Measurements from ENCODE around the gene IZUMO3. TPM values are rescaled to one million over a fixed set of nuclear protein-coding genes. Genes with fewer than 3 reads are reported as not detected.
"Not testable (repeated sequence)": the region's sequence is repeated elsewhere in the genome, so short reads cannot be mapped to it uniquely, and the experiment has no call there.

The IZUMO3 gene
- total RNA-seq, 2 experiments from 2014 or later, result not detected

- no peaks in the 10 kb centered on the region for H3K27me3 Mint-ChIP-seq
- no peak overlapping the region for H3K27ac Mint-ChIP-seq
- peaks cover 11% of the 10 kb centered on the region for H3K9me3 Mint-ChIP-seq
- H3K4me3 Mint-ChIP-seq, result no peak overlapping the region
- CTCF ChIA-PET, result no interaction called here
- no peaks in the 10 kb centered on the region for H3K4me1 Mint-ChIP-seq (ENCODE audit: low read depth)
- H3K36me3 Mint-ChIP-seq (ENCODE audit: low read depth), result no peaks in the 10 kb centered on the region
- TF ChIP-seq CTCF (IDR thresholded peaks at IDR 0.05), result no peak
- DNase-seq (no peak), ATAC-seq (no peak)
- intact Hi-C loops (cut with micrococcal nuclease), result no loop called here
- POLR2A ChIA-PET, result no interaction called here
Measured at GRCh38 chr9:24582146-24583126, 36.7 kb upstream of the IZUMO3 start.

DNA sequence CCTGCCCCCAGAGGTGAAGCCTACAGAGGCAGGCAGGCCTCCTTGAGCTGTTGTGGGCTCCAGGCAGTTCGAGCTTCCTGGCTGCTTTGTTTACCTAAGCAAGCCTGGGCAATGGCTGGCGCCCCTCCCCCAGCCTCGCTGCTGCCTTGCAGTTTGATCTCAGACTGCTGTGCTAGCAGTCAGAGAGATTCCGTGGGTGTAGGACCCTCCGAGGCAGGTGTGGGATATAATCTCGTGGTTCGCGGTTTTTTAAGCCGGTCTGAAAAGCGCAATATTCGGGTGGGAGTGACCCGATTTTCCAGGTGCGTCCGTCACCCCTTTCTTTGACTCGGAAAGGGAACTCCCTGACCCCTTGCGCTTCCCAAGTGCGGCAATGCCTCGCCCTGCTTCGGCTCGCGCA lies 34.3 kb upstream of the IZUMO3 start:
- DNase-seq; H3K9me3 Mint-ChIP-seq; H3K4me1 Mint-ChIP-seq (ENCODE audit: low read depth); intact Hi-C loops (cut with micrococcal nuclease); POLR2A ChIA-PET; H3K36me3 Mint-ChIP-seq (ENCODE audit: low read depth); H3K27me3 Mint-ChIP-seq; ATAC-seq; H3K27ac Mint-ChIP-seq; H3K4me3 Mint-ChIP-seq; CTCF ChIA-PET: not testable (repeated sequence)

- no peak for ATAC-seq
- no peaks in the 10 kb centered on the region for H3K36me3 Mint-ChIP-seq (ENCODE audit: low read depth)
- TF ChIP-seq CTCF (IDR thresholded peaks at IDR 0.05), result no peak
Measured at GRCh38 chr9:24572406-24572805, 26.7 kb upstream of the IZUMO3 start.

GRCh38 chr9:24561957-24562356 lies 16.3 kb upstream of the IZUMO3 start:
- intact Hi-C loops (cut with micrococcal nuclease), result no loop called here
- Mint-ChIP-seq H3K27ac (no peak overlapping the region), H3K4me3 (no peak overlapping the region), H3K9me3 (peaks cover 15% of the 10 kb centered on the region), H3K27me3 (no peaks in the 10 kb centered on the region), H3K36me3 (ENCODE audit: low read depth) (no peaks in the 10 kb centered on the region), H3K4me1 (ENCODE audit: low read depth) (no peaks in the 10 kb centered on the region)
- ATAC-seq (no peak), DNase-seq (no peak)
- CTCF ChIA-PET, result no interaction called here
- POLR2A ChIA-PET, result no interaction called here
- no peak for TF ChIP-seq CTCF (IDR thresholded peaks at IDR 0.05)

More at GRCh38 chr9:24572406-24572805, 26.7 kb upstream of the IZUMO3 start:
- POLR2A ChIA-PET, result no interaction called here
- Mint-ChIP-seq H3K27me3 (no peaks in the 10 kb centered on the region), H3K27ac (no peak overlapping the region), H3K9me3 (peaks cover 8% of the 10 kb centered on the region), H3K4me1 (ENCODE audit: low read depth) (no peaks in the 10 kb centered on the region), H3K4me3 (no peak overlapping the region)
- intact Hi-C loops (cut with micrococcal nuclease), result no loop called here
- CTCF ChIA-PET, result no interaction called here
- DNase-seq, result no peak

GRCh38 chr9:24553183-24553552 lies 7.5 kb upstream of the IZUMO3 start:
- ChIA-PET POLR2A (no interaction called here), CTCF (no interaction called here)
- no peak for TF ChIP-seq CTCF (IDR thresholded peaks at IDR 0.05)
- H3K36me3 Mint-ChIP-seq (ENCODE audit: low read depth), result no peaks in the 10 kb centered on the region
- no peaks in the 10 kb centered on the region for H3K27me3 Mint-ChIP-seq
- ATAC-seq, result no peak
- no peak for DNase-seq
- H3K4me3 Mint-ChIP-seq, result no peak overlapping the region
- no peak overlapping the region for H3K27ac Mint-ChIP-seq
- peaks cover 10% of the 10 kb centered on the region for H3K9me3 Mint-ChIP-seq
- intact Hi-C loops (cut with micrococcal nuclease), result no loop called here
- no peaks in the 10 kb centered on the region for H3K4me1 Mint-ChIP-seq (ENCODE audit: low read depth)

Measured in activated CD8-positive, alpha-beta T cell treated with anti-CD3 and anti-CD28 coated beads for 36 hours (primary cell).